ENCODE results near the gene CACNA1H. TPM values are rescaled to one million over a fixed set of nuclear protein-coding genes. Genes with fewer than 3 reads are reported as not detected.

CACNA1H gene
- total and polyA plus RNA-seq, 2 experiments from 2014 or later: 9.1 TPM

GRCh38 chr16:1193143-1193824 is 40.4 kb downstream of the CACNA1H start:
- no peaks in the 10 kb centered on the region for H3K36me3 ChIP-seq (replicated peaks; ENCODE audit: insufficient read depth, low read depth)
- H3K9me3 ChIP-seq (ENCODE audit: low read depth): no peaks in the 10 kb centered on the region
- H3K4me3 ChIP-seq: no peak overlapping the region
- no peak for TF ChIP-seq EZH2 (IDR thresholded peaks at IDR 0.05; ENCODE audit: borderline replicate concordance)
- no peak for TF ChIP-seq CTCF (IDR thresholded peaks at IDR 0.05; ENCODE audit: poor library complexity)
- TF ChIP-seq EZH2phosphoT487 (IDR thresholded peaks at IDR 0.05; ENCODE audit: low read depth, severe bottlenecking, unreplicated experiment): no peak
- H3K27ac ChIP-seq: no peak overlapping the region
- H3K79me2 ChIP-seq: no peaks in the 10 kb centered on the region
- H2AFZ ChIP-seq: no peak overlapping the region
- DNase-seq (ENCODE audit: low spot score): no peak
- peaks cover 7% of the 10 kb centered on the region for H4K20me1 ChIP-seq (ENCODE audit: insufficient read depth, poor library complexity, severe bottlenecking)
- H3K4me2 ChIP-seq: no peak overlapping the region
- no peaks in the 10 kb centered on the region for H3K9me2 ChIP-seq (replicated peaks; ENCODE audit: insufficient read depth)
- H3K27me3 ChIP-seq: no peaks in the 10 kb centered on the region
- H3K4me1 ChIP-seq (ENCODE audit: insufficient read depth): no peaks in the 10 kb centered on the region
- 83% methylated on average over 23 of the region's 30 CpGs for WGBS (ENCODE audit: low lambda C conversion rate, missing lambda C conversion rate)

- Histone ChIP-seq H3K27ac (no peak overlapping the region), H3K4me1 (ENCODE audit: insufficient read depth) (no peaks in the 10 kb centered on the region), H3K36me3 (replicated peaks; ENCODE audit: insufficient read depth, low read depth) (no peaks in the 10 kb centered on the region), H4K20me1 (ENCODE audit: insufficient read depth, poor library complexity, severe bottlenecking) (peaks cover 4% of the 10 kb centered on the region), H3K79me2 (no peaks in the 10 kb centered on the region), H2AFZ (no peak overlapping the region), H3K4me3 (no peak overlapping the region), H3K27me3 (no peaks in the 10 kb centered on the region), H3K4me2 (no peak overlapping the region), H3K9me2 (replicated peaks; ENCODE audit: insufficient read depth) (no peaks in the 10 kb centered on the region), H3K9me3 (ENCODE audit: low read depth) (no peaks in the 10 kb centered on the region)
- TF ChIP-seq CTCF (IDR thresholded peaks at IDR 0.05; ENCODE audit: poor library complexity): no peak
- no peak for TF ChIP-seq EZH2 (IDR thresholded peaks at IDR 0.05; ENCODE audit: borderline replicate concordance)
- no peak for DNase-seq (ENCODE audit: low spot score)
- 86% methylated on average over 24 of the region's 29 CpGs for WGBS (ENCODE audit: low lambda C conversion rate, missing lambda C conversion rate)
Measured at GRCh38 chr16:1193825-1194581, 41.1 kb downstream of the CACNA1H start.

GRCh38 chr16:1194665-1195392 is 41.9 kb downstream of the CACNA1H start:
- Histone ChIP-seq H3K4me3 (no peak overlapping the region), H2AFZ (no peak overlapping the region), H3K27me3 (no peaks in the 10 kb centered on the region), H4K20me1 (ENCODE audit: insufficient read depth, poor library complexity, severe bottlenecking) (peaks cover 3% of the 10 kb centered on the region), H3K4me1 (ENCODE audit: insufficient read depth) (no peaks in the 10 kb centered on the region), H3K79me2 (no peaks in the 10 kb centered on the region), H3K9me3 (ENCODE audit: low read depth) (no peaks in the 10 kb centered on the region), H3K9me2 (replicated peaks; ENCODE audit: insufficient read depth) (no peaks in the 10 kb centered on the region), H3K4me2 (no peak overlapping the region), H3K27ac (no peak overlapping the region), H3K36me3 (replicated peaks; ENCODE audit: insufficient read depth, low read depth) (no peaks in the 10 kb centered on the region)
- TF ChIP-seq CTCF (IDR thresholded peaks at IDR 0.05; ENCODE audit: poor library complexity) (peak; percentile 89), EZH2 (IDR thresholded peaks at IDR 0.05; ENCODE audit: borderline replicate concordance) (no peak), EZH2phosphoT487 (IDR thresholded peaks at IDR 0.05; ENCODE audit: low read depth, severe bottlenecking, unreplicated experiment) (no peak)
- 58% methylated on average over 41 of the region's 61 CpGs for WGBS (ENCODE audit: low lambda C conversion rate, missing lambda C conversion rate)
- no peak for DNase-seq (ENCODE audit: low spot score)
